C4-2B (cell line): Measurements from ENCODE around the gene SCUBE1.

ENCODE experiments used
- CTCF ChIP-seq: fragments of 450-650 bp; conservative IDR thresholded peaks from 2 replicates; pipeline ENCODE4 v1.5.1; 2017; ENCODE audit warnings: mild to moderate bottlenecking
- ZFX ChIP-seq: fragments of 450-650 bp; IDR thresholded peaks from 2 replicates; pipeline ENCODE4 v1.6.1; 2017

- TF ChIP-seq CTCF (no peak), ZFX (no peak)
These were observed 85.6 kb downstream of the SCUBE1 start for GRCh38 chr22:43257549-43257948.
